Femur (tissue), 1 donor: Measurements from ENCODE around the gene ERC1.
"Not testable (repeated sequence)": the region's sequence is repeated elsewhere in the genome, so short reads cannot be mapped to it uniquely, and the experiment has no call there.

Source experiments
- DNase-seq: peaks from one replicate; pipeline ENCODE4 v3.0.0-alpha.2; 2017

Gene ERC1

DNA sequence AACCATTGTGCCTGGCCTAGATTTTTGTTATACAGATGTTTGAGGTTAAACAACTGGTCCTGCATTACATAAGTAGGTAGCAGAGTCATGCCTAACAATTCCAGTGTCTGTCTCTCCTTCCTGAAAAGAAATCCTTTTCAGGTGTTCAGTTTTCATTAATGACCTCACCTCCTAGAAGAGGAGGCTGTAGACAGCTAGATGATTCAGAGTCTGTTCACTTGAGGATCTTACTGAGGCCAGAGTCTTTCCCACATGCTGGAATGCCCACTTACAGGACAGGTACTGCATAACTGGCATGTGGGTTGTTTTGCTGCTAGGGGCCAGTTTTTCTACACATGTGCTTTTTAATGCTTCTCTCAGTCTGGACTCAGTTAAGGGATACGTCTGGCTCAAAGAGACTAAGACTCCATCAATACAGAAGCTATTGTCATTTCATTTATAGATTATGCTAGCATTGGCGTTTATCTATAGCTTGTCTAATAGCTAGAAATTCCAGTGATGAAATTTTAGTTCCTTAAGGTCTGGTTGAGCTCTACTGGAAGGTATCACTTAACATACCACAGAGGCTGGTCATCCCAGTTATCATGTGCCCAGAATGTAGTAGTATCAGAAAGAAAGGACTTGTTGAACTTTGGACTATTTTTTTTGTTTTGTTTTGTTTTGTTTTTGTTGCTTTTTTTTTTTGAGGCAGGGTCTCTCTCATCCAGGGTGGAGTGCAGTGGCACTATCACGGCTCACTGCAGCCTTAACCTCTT, 206.4 kb downstream of the ERC1 start:
- no peak for DNase-seq

DNA sequence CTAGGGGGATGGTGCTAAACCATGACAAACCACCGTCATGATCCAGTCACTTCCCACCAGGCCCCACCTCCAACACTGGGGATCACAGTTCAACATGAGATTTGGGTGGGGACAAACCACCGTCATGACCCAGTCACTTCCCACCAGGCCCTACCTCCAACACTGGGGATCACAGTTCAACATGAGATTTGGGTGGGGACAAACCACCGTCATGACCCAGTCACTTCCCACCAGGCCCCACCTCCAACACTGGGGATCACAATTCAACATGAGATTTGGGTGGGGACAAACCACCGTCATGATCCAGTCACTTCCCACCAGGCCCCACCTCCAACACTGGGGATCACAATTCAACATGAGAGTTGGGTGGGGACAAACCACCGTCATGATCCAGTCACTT, 207.8 kb downstream of the ERC1 start:
- not testable (repeated sequence) for DNase-seq

DNA sequence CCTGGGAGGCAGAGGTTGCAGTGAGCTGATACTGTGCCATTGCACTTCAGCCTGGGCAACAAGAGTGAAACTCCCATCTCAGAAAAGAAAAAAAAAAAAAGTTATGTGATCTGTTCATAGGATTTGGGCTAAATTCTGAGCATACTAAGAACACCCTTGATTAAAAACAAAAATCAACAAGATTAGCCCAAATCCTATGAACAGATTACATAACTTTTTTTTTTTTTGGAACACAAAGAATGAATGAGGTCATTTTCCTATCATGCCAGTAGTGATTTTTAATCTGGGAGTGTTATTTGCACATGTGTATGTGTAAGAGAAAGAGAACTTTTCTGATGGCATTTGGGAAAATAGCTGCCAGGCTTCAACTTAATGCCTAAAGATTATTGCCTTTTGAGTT, 208.7 kb downstream of the ERC1 start:
- no peak for DNase-seq

DNA sequence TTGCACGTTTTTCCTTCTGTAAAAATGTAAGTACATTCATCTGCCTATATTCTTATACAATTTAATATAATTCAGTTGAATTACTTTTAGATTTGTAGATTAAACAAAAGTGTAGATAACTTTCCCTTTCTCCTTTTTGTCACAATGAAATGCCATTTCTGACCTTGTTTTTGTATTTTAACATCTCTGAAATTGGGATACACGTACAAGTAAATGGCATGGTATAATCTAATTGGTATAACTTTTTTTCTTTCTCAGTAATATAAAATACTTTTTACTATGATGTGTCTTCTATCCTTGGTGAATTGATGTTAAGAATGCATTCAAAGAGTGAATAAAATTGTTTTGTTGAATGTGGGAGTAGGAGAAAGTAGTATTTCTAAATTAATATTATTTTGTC, 210.0 kb downstream of the ERC1 start:
- DNase-seq = no peak

DNA sequence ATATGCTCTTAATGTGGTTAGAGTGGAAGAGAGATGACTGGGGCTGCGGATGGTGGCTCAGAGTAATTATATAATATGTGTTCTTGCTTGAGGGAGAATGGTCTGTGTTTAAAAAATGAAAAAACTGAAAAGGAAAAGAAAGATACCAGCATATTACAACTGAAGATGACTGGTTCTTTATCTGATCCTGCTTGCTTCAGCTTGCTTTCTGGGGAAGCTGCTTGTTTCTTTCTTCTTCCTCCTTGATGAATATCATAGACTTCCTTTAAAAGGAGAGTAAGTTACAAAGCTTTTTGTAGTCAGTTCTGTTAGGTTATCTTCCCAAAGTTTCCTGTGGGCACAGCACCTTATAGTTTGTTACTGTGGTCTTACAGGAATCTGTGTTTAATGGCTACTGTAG, 210.9 kb downstream of the ERC1 start:
- DNase-seq = no peak

DNA sequence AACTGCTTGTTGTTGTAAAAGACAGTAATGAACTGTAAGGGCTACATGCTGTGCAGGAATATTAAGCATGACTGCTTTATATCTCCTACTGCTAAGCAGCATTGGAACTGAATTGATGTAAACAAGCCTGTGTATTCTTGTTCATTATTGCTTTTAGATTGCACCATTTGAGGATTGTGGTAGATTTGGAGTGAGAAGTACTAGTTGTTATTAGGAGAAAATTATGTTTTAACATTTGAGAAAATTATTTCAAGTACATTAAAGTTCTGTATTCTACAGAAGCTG, 212.7 kb downstream of the ERC1 start:
- DNase-seq = no peak

GRCh38 chr12:1204581-1205121, 213.6 kb downstream of the ERC1 start:
- no peak for DNase-seq

DNA sequence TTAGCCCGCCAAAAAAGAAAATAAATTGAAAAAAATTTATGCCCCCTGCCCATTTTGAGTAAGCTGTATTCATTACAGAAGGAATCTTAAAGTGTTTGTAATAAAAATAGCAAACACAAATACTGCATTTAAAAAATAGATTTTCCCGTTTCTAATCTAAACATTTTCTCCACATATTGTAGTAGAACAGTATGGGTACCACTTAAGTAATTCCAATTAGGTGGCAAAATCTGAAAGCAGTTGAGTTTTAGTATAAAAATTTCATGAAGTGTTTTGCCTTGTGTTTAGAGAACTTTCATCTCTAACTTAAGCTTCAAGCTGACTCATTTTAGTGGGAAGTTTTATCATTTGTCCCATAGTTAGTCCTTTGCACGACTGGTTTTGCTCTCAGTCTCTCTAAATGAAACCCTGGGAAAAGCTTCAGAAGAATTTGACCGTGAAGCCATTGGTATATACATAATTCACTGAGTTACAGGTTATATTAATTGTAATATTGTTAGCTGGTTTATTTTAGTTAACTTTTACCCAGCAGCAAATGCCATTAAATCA, 214.6 kb downstream of the ERC1 start:
- no peak for DNase-seq

DNA sequence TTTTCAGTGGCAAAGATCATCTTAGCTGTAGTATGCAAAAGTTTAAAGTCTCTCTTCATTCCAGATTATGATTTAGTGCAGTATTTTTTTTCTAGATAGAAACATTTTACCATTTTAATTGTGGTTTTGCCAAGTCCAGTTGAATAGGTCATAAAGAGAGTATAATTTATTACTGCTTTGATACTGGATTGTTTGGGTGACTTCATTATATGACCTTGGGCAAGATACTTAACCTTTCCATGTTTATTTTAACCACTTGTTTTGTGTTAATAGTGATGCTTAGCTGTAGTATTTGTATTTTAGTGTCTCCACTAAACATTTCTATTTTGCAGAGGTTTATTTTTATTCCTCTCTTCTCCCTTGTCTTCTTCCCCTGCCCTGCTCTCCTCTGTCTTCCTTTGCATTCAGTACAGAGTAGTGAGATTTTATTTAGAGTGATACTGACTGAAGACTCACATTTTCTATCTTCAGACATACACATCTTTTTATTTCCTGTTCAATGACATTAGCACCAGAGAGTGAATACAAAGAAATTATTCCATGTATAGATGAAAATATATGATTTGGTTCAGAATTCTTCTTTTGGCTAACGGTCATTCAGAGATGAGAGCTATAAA, 215.2 kb downstream of the ERC1 start:
- no peak for DNase-seq

- DNase-seq = no peak
Observed at GRCh38 chr12:1207276-1207675, 216.3 kb downstream of the ERC1 start.

- not testable (repeated sequence) for DNase-seq
Observed at GRCh38 chr12:1208719-1209118, 217.7 kb downstream of the ERC1 start.

GRCh38 chr12:1212526-1212925, 221.5 kb downstream of the ERC1 start:
- DNase-seq = no peak

DNA sequence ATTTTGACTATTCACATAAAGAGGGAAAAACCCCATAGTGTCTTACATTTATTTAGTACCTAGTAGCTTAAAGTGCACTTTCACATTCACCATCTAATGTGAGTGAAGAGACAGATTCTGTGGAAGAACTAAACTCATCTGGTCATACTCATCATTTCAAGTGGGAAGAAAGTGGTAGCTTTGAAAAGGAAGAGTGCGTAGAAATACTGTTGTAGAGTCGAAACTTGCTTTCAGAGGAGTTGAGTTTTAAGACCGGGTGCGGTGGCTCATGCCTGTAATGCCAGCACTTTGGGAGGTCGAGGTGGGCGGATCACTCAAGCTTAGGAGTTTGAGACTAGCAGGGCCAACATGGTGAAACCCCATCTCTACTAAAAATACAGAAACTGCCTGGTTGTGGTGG, 222.2 kb downstream of the ERC1 start:
- DNase-seq = no peak

DNA sequence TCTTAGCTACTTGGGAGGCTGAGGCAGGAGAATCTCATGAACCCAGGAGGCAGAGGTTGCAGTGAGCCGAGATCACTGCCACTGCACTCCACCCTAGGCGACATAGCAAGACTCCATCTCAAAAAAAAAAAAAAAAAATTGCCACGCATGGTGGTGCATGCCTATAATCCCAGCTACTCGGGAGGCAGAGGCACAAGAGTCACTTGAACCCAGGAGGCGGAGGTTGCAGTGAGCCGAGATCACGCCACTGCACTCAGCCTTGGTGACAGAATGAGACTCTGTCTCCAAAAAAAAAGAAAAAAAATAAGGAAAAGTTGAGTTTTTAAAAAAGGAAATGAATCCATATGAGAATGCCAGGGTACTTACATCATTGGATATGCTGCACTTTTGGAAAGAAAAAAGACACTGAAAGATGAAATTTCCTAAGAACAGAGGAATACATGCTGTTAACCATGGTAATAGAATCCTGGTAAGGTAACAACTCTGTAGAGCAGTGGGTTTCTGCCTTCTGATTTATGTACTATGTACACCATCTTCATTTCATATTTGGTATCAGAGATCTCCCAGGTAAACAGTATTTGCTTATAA, 222.7 kb downstream of the ERC1 start:
- DNase-seq = no peak

- DNase-seq = no peak
Observed at GRCh38 chr12:1216560-1216959, 225.5 kb downstream of the ERC1 start.

DNA sequence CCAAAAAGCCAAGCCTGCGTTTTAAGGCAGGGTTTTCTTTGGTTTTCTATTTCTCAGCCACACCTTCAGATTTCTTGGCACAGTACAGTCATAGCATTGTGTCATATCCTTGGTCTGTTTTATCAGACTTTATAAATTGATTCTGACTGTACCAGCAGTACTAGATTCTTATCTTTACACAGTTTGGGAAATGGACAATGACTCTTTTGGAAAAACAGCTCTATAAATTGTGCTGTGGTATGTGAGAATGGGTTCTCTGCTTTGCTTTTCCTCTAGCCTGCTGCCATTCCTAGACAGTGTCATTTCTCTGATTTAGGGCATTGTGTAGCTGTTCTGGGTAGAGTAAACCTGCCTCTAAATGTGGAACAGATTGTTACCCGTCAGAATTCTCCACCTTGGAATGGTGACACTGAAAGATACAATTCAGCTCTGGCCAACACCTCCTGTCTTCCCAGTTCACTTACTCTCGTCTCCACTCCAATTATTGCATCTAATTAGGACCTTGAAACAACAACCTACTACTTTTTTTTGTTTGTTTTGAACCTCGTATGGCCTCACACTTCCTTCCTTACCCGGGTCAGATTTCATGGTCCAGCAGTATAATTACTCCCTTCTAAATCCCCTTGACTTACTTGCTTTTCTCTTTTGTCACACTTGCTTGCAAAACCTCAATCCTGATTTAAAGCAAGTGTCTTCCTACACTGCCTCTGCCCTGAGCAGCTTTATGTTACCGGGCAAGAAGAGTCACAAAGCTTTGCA, 226.3 kb downstream of the ERC1 start:
- no peak for DNase-seq

GRCh38 chr12:1218369-1218768, 227.3 kb downstream of the ERC1 start:
- DNase-seq = no peak

DNA sequence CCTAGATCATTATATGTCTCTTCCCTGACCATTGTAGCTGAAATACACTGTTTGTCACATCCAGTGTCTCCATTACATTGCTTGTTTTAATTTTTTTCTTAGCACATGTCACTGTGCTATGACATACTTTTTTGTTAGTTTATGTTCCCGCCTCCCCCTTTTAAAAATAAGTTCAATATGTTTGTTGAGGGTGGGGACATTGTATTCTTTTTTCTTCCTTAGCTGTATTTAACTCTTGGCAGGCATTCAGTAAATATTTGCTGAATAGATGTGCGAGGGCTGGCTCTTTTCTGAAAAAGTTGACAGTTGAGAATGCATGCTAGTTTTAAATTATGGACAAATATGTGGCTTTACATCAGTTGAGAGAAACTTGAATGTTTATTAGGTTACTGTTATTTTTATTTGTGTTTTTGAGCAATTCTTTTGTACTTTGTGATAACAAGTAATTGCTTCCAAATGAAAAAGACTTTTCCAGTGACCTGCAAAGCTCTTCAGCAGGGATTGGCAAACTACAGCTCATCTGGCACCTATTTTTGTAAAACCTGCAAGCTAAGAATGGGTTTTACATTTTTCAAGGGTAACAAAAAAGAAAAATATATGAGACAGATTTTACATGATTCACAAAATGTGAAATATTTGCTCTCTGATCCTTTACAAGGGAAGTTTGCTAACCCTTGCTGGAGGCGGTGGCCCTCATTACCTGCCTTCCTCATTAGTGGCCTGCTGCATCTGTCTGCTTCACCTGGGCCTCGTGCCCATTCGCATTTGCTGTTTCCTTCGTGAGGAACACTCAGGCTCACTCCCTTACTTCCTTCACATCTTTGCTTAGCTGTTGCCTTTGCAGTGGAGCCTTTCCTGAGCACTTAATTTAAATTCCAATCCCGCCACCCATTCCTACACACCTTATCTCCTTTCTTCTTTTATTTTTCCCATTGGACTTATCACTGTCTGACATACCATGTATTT, 229.4 kb downstream of the ERC1 start:
- no peak for DNase-seq

GRCh38 chr12:1222858-1223639, 232.0 kb downstream of the ERC1 start:
- DNase-seq = no peak

DNA sequence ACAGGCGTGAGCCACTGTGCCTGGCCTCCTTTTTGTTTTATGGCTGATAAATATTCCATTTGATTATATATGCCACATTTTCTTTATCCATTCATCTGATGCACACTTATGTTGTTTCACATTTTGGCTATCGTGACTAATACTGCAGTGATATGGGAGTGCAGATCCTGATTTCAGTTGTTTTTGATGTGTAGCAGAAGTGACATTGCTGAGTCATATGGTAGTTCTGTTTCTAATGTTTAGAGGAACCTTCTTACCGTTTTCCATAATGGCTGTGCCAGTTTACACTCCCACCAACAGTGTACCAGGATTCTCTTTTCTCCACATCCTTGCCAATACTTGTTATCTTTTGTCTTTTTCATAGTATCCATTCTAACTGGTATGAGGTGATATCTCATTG, 235.9 kb downstream of the ERC1 start:
- DNase-seq = no peak

DNA sequence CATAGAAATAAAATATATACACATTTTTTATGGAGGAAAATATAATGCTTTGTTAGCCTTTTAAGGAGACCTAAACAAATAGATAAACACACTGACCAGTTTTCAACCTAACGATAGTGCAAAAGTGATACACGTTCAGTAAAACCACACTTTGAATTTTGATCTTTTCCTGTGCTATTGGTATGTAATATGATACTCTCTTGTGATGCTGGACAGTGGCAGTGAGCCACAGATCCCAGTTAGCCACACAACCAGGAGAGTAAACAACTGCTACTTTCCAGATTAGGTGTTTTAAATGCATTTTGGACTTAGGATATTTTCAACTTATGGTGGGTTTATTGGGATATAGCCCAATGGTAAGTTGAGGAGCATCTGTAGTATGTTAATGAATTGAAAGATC, 243.1 kb downstream of the ERC1 start:
- DNase-seq = no peak
